KG1 (cell line): Measurements from ENCODE around the gene DRAM1.
"Not testable (repeated sequence)": the region's sequence is repeated elsewhere in the genome, so short reads cannot be mapped to it uniquely, and the experiment has no call there.

Experiments
- DNase-seq: peaks from one replicate; lab custom pipeline; 2025; lab: John Stamatoyannopoulos, UW

The DRAM1 gene

GRCh38 chr12:101859664-101860607 is 17.4 kb upstream of the DRAM1 start:
- no peak for DNase-seq

GRCh38 chr12:101861688-101862087 is 15.7 kb upstream of the DRAM1 start:
- DNase-seq = not testable (repeated sequence)

- DNase-seq = no peak
Measured at GRCh38 chr12:101862245-101862644, 15.1 kb upstream of the DRAM1 start.

GRCh38 chr12:101863981-101864380 is 13.4 kb upstream of the DRAM1 start:
- DNase-seq = no peak

- DNase-seq = no peak
Measured at GRCh38 chr12:101866615-101867373, 10.6 kb upstream of the DRAM1 start.

GRCh38 chr12:101867619-101868018 is 9.8 kb upstream of the DRAM1 start:
- DNase-seq = not testable (repeated sequence)

GRCh38 chr12:101870925-101871324 is 6.5 kb upstream of the DRAM1 start:
- no peak for DNase-seq

GRCh38 chr12:101875162-101875561 is 2.2 kb upstream of the DRAM1 start:
- DNase-seq = no peak

GRCh38 chr12:101876322-101876860 is 989 bp upstream of the DRAM1 start:
- DNase-seq = no peak

- no peak for DNase-seq
Measured at GRCh38 chr12:101877806-101878242, 444 bp downstream of the DRAM1 start.

- no peak for DNase-seq
Measured at GRCh38 chr12:101878243-101878821, 952 bp downstream of the DRAM1 start.

- no peak for DNase-seq
Measured at GRCh38 chr12:101880769-101881168, 3.4 kb downstream of the DRAM1 start.

GRCh38 chr12:101881228-101881627 is 3.8 kb downstream of the DRAM1 start:
- no peak for DNase-seq

- no peak for DNase-seq
Measured at GRCh38 chr12:101884174-101884573, 6.8 kb downstream of the DRAM1 start.

GRCh38 chr12:101884781-101885340 is 7.5 kb downstream of the DRAM1 start:
- not testable (repeated sequence) for DNase-seq

- DNase-seq = no peak
Measured at GRCh38 chr12:101885912-101886561, 8.7 kb downstream of the DRAM1 start.

- no peak for DNase-seq
Measured at GRCh38 chr12:101889211-101889752, 11.9 kb downstream of the DRAM1 start.

- peak; percentile 77 for DNase-seq
Measured at GRCh38 chr12:101891462-101891971, 14.1 kb downstream of the DRAM1 start.

- no peak for DNase-seq
Measured at GRCh38 chr12:101892794-101893193, 15.4 kb downstream of the DRAM1 start.

GRCh38 chr12:101901777-101902176 is 24.4 kb downstream of the DRAM1 start:
- DNase-seq = no peak

- no peak for DNase-seq
Measured at GRCh38 chr12:101902641-101903040, 25.3 kb downstream of the DRAM1 start.
